GM21528 (cell line): ENCODE results near the gene DNASE1L1.

Experiments used
- ATAC-seq: cut with Tn5 transposase; IDR thresholded peaks from one replicate; pipeline ENCODE4 v1.9.1; 2021; ENCODE audit warnings: mild to moderate bottlenecking, moderate library complexity; ENCODE audit not compliant: unreplicated experiment, low FRiP score

DNASE1L1 gene

GRCh38 chrX:154354516-154354915 is 54.5 kb downstream of the DNASE1L1 start:
- no peak for ATAC-seq

DNA sequence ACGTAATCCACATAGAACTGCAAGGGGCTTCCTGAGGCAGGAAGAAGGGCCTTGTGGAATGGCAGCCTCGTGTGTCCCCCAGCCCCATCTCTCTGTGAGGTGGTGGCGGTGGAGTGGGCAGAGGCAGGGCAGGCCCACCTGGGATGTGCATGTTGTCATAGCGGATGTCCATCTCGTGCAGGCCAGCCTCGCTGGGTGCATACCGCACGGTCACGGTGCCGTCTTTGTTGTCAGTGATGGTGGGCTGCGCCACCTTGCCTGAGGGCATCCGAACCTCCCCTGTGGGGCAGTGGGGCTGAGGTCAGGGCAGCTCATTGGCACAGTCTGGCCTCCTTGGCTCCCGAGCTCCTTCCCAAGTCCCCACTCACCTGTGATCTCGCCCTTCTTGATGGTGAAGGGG is 55.0 kb downstream of the DNASE1L1 start:
- ATAC-seq, result no peak

DNA sequence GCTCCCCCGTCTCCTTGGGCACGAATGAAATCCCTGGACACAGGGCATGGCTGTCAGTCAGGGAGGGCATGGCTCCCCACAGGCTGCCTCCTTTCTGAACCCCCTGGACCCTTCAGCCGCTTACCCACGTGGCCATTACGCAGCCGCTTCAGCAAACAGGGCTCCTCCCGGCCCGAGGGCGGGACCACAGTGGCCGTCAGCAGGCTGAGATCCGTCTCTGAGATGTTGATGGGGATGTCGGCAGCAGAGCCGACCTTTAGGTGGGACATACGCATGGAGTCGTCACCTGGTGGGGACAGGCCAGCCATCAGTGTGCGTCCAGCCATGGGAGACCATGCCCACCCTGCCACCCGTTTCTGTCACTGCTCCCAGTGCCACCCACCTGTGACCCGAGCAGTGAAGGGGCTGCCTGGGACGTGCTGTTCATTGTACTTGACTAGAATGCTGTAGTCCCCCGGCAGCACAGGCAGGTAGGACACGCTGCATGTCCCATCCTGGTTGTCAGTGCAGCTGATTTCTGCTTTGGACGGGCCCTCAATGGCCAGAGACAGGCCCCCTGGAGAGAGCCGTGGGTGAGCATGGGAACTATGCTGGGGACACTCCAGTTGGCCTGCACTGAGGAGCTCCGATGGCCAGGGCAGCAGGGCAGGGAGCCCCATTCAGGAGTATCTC is 55.7 kb downstream of the DNASE1L1 start:
- no peak for ATAC-seq

DNA sequence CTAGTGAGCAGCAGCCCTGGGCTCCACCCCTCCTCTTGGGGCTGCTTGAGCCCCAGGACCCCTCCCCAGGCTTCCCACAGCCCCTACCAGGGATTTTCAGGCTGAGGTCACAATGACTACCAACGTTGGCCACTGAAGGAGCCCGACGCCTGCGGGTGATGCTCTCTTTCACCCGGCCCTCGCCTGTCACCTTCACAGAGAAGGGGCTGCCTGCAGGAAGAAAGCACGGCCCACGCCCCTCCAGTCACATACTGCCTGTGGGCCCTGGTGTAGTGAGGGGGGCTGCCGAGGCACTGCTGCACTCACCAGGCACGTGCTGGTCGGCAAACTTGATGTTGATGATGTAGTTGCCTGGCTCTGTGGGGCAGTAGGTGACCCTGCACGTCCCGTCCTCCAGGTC is 56.6 kb downstream of the DNASE1L1 start:
- no peak for ATAC-seq

DNA sequence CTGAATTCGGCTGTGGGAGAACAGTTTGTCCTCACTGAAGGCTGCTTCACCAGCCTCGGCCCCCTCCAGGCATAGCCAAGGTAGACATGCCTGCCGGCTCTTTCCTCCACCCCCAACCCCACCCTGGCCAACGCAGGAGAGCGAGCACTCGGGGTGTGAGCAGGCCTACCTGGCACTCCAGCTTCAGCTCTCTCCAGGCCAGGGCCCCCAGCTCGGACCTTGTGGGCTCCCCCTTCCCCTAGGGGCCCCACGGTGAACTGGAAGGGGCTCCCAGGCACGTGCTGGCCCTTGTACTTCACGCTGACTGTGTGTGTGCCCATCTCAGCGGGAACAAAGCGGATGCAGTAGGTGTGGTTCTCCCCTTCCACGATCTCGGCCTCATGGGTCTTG is 57.0 kb downstream of the DNASE1L1 start:
- ATAC-seq, result no peak
